Ovary (tissue), 3 donors: ENCODE results near the gene PRSS21.

Source experiments
- CTCF ChIP-seq, 3 donors: fragments of 450-650 bp in 2 of 3; fragments of 200-600 bp in 1 of 3; IDR thresholded peaks; one replicate each; pipeline versions ENCODE4 v1.5.1 to v1.8.0; 2016 to 2022; ENCODE audit warnings: antibody characterized with exemption in 3 of 3, mild to moderate bottlenecking in 1 of 3
- EP300 ChIP-seq: sonication (generic); formaldehyde crosslinking; IDR thresholded peaks from one replicate; pipeline ENCODE4 v1.6.1; 2017; ENCODE audit warnings: antibody characterized with exemption
- donor health status: DM: no; HTN: no; CAD: no.

- TF ChIP-seq CTCF (IDR thresholded peaks at IDR 0.05) = no peak
- no peak for TF ChIP-seq EP300
These were observed 39.0 kb upstream of the PRSS21 start for GRCh38 chr16:2777903-2778629.
